Endothelial cell of umbilical vein (primary cell): ENCODE results near the gene FSTL4.

Experiments used
- CTCF ChIP-seq, 2 donors: IDR thresholded peaks; 1 replicate in 1 of 2; 2 replicates in 1 of 2; pipeline ENCODE4 v1.5.1; 2011; ENCODE audit warnings: low read length in 2 of 2, mild to moderate bottlenecking in 2 of 2, moderate library complexity in 2 of 2, control low read depth in 1 of 2, inconsistent platforms in 1 of 2, low read depth in 1 of 2; ENCODE audit not compliant: insufficient read depth in 1 of 2; ENCODE audit errors: extremely low read depth in 1 of 2
- EZH2 ChIP-seq: IDR thresholded peaks from 2 replicates; pipeline ENCODE4 v1.6.1; 2012; ENCODE audit warnings: borderline replicate concordance, low read depth, mild to moderate bottlenecking, moderate library complexity, low read length, inconsistent platforms; ENCODE audit not compliant: severe bottlenecking
- MAX ChIP-seq: IDR thresholded peaks from 2 replicates; pipeline ENCODE4 v1.6.1; 2011; ENCODE audit not compliant: insufficient read depth, insufficient read length
- POLR2A ChIP-seq: IDR thresholded peaks from 2 replicates; pipeline ENCODE4 v1.6.1; 2012; ENCODE audit warnings: low read depth, mild to moderate bottlenecking, control low read depth, low read length
- POLR2AphosphoS5 ChIP-seq: IDR thresholded peaks from 2 replicates; pipeline ENCODE4 v1.6.1; 2012; ENCODE audit warnings: low read depth, mild to moderate bottlenecking, control low read depth, low read length, moderate library complexity; ENCODE audit not compliant: insufficient read depth

GRCh38 chr5:133427121-133427777 lies 185.1 kb downstream of the FSTL4 start:
- TF ChIP-seq CTCF (IDR thresholded peaks at IDR 0.05; ENCODE audit: extremely low read depth in 1 of 2, insufficient read depth in 1 of 2, low read depth in 1 of 2, low read length in 2 of 2) (no peak), POLR2A (no peak), EZH2 (no peak), POLR2AphosphoS5 (no peak), MAX (no peak)
